ENCODE data around the gene AGBL4. TPM values are rescaled to one million over a fixed set of nuclear protein-coding genes. Genes with fewer than 3 reads are reported as not detected.

Gene AGBL4
- total and polyA plus RNA-seq, 2 donors = 0.18 to 0.24 TPM

DNA sequence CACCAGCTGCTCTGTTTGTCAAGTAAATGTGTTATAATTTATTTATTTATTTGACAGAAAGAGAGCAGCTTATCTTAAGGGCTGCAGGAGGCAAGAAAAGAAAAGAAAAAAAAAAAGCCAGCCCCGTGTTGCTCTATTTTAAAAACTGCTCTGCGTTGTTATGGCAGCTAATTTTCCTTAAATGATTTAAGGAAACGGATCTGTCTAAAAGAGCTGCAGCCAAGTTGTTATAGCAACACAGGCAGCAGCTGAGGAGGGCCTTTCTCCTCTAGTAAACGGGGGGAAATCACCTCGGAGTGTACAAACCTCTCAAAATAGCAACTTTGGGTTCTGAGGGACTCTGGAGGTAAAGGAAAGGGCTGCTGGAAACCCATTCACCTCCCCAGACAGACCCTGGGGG, 1396.3 kb downstream of the AGBL4 start:
- 24% methylated on average over 5 of the region's 5 CpGs for WGBS

DNA sequence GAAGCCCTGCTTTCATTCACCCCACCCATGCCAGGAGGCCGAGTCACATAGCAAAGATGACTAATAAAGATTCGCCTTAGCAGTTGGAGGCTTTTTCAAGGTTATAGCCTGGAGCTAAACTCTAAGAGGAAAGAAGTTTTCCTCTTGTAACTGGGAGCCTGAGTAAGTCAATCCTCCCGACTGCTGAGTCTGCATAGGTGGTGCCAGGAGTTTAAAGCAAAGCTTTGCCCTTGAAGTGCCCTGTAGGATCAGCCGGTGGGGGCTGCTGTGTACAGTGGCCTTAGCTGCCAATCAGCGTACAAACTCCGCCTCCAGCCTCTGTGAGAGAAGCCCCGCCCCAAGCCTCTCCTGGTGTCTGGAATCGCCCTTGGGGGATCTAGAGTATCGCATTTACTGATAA, 1404.2 kb downstream of the AGBL4 start:
- no peaks in the 10 kb centered on the region for H3K36me3 ChIP-seq (ENCODE audit: control insufficient read depth in 2 of 2, insufficient read depth in 2 of 2, low read length in 1 of 2)
- peaks cover 0 to 2% of the 10 kb centered on the region in 2 donors for H3K27me3 ChIP-seq (ENCODE audit: control insufficient read depth in 2 of 2, insufficient read depth in 1 of 2, low read length in 1 of 2)
- H3K9me3 ChIP-seq (ENCODE audit: control insufficient read depth in 2 of 2, insufficient read depth in 1 of 2, low read length in 1 of 2) = no peaks in the 10 kb centered on the region
- no peak for DNase-seq (ENCODE audit: low read depth in 6 of 9, low spot score in 9 of 9)
- H3K4me3 ChIP-seq (ENCODE audit: low read length in 2 of 2) = no peak overlapping the region
- H3K4me1 ChIP-seq (ENCODE audit: control insufficient read depth in 2 of 2, insufficient read depth in 2 of 2, low read length in 2 of 2) = no peaks in the 10 kb centered on the region
- WGBS = 88% methylated on average over 9 of the region's 9 CpGs
- no peak overlapping the region for H3K27ac ChIP-seq (ENCODE audit: low read depth in 1 of 2, low read length in 1 of 2)

More for the DNA sequence above, 1396.3 kb downstream of the AGBL4 start:
- DNase-seq (ENCODE audit: low read depth in 6 of 9, low spot score in 9 of 9) = no peak
- no peaks in the 10 kb centered on the region for H3K4me1 ChIP-seq (ENCODE audit: control insufficient read depth in 2 of 2, insufficient read depth in 2 of 2, low read length in 2 of 2)
- H3K9me3 ChIP-seq (ENCODE audit: control insufficient read depth in 2 of 2, insufficient read depth in 1 of 2, low read length in 1 of 2) = no peaks in the 10 kb centered on the region
- no peak overlapping the region for H3K27ac ChIP-seq (ENCODE audit: low read depth in 1 of 2, low read length in 1 of 2)
- H3K27me3 ChIP-seq (ENCODE audit: control insufficient read depth in 2 of 2, insufficient read depth in 1 of 2, low read length in 1 of 2) = no peaks in the 10 kb centered on the region
- no peak overlapping the region for H3K4me3 ChIP-seq (ENCODE audit: low read length in 2 of 2)
- no peaks in the 10 kb centered on the region for H3K36me3 ChIP-seq (ENCODE audit: control insufficient read depth in 2 of 2, insufficient read depth in 2 of 2, low read length in 1 of 2)

DNA sequence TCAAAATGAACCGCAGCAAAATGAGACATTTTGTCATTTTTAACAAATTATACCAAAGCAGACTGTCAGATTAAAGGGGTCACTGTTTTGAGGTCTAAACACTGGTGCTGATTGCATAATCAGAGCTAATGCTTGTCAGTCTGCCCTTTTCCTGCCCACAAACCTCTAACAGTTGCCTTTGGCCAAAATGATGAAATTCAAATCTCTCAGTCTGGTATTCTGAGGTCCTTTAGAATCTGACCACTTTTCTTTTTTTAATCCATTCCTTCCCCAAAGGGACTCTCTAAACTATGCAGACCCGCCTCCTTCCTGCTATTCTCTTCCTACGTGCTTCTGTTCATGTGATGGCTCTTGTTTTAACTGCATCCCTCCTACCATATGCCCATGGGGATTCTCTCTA, 1406.5 kb downstream of the AGBL4 start:
- H3K4me3 ChIP-seq (ENCODE audit: low read length in 2 of 2) = no peak overlapping the region
- no peak for DNase-seq (ENCODE audit: low read depth in 6 of 9, low spot score in 9 of 9)
- H3K36me3 ChIP-seq (ENCODE audit: control insufficient read depth in 2 of 2, insufficient read depth in 2 of 2, low read length in 1 of 2) = no peaks in the 10 kb centered on the region
- H3K27me3 ChIP-seq (ENCODE audit: control insufficient read depth in 2 of 2, insufficient read depth in 1 of 2, low read length in 1 of 2) = peaks cover 0 to 2% of the 10 kb centered on the region in 2 donors
- no peaks in the 10 kb centered on the region for H3K4me1 ChIP-seq (ENCODE audit: control insufficient read depth in 2 of 2, insufficient read depth in 2 of 2, low read length in 2 of 2)
- H3K27ac ChIP-seq (ENCODE audit: low read depth in 1 of 2, low read length in 1 of 2) = no peak overlapping the region
- H3K9me3 ChIP-seq (ENCODE audit: control insufficient read depth in 2 of 2, insufficient read depth in 1 of 2, low read length in 1 of 2) = no peaks in the 10 kb centered on the region
- WGBS = 61% methylated on average over 3 of the region's 3 CpGs

DNA sequence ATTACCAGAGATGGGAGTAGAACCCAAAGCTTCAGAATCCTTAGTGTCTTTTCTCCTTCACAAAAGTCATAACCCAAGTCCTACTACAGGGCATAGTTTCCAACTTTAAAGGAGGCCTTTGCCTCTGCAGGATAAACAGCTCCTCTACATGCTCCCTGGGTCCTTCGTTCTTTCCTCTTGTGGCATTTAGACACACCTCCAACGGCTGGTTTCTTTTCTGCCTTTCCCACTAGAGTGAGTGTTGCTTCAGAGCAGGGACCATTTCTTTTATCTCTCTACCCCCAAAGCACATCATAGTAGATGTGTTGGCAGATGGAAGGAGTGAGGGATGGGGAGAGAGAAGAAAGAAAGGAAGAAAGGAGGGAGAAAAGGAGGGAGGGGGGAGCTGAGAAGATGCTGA, 1407.0 kb downstream of the AGBL4 start:
- H3K36me3 ChIP-seq (ENCODE audit: control insufficient read depth in 2 of 2, insufficient read depth in 2 of 2, low read length in 1 of 2) = no peaks in the 10 kb centered on the region
- H3K4me1 ChIP-seq (ENCODE audit: control insufficient read depth in 2 of 2, insufficient read depth in 2 of 2, low read length in 2 of 2) = no peaks in the 10 kb centered on the region
- no peak for DNase-seq (ENCODE audit: low read depth in 6 of 9, low spot score in 9 of 9)
- H3K27me3 ChIP-seq (ENCODE audit: control insufficient read depth in 2 of 2, insufficient read depth in 1 of 2, low read length in 1 of 2) = peaks cover 0 to 2% of the 10 kb centered on the region in 2 donors
- 38% methylated on average over 2 of the region's 2 CpGs for WGBS
- no peak overlapping the region for H3K4me3 ChIP-seq (ENCODE audit: low read length in 2 of 2)
- H3K9me3 ChIP-seq (ENCODE audit: control insufficient read depth in 2 of 2, insufficient read depth in 1 of 2, low read length in 1 of 2) = no peaks in the 10 kb centered on the region
- no peak overlapping the region for H3K27ac ChIP-seq (ENCODE audit: low read depth in 1 of 2, low read length in 1 of 2)

DNA sequence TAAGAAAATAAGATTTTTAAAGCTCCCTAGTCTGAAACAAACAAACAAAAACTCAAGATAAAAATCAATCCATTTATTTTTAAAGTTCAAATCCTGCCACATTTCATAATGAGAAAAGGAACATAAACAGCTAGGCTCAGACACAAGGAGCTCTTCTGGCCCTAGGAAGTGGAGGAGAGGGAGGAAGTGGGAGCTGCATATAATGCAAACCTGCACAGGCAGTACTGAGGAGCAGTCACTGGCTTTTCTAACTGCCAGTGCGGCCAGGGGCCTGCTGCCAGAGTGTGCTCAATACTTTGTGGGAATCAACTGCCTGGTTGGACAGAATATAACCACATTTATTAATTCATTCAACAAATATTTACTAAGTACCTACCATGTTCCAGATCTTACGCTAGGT, 1411.9 kb downstream of the AGBL4 start:
- Histone ChIP-seq H3K27me3 (ENCODE audit: control insufficient read depth in 2 of 2, insufficient read depth in 1 of 2, low read length in 1 of 2) (no peaks in the 10 kb centered on the region), H3K36me3 (ENCODE audit: control insufficient read depth in 2 of 2, insufficient read depth in 2 of 2, low read length in 1 of 2) (no peaks in the 10 kb centered on the region), H3K4me3 (ENCODE audit: low read length in 2 of 2) (no peak overlapping the region), H3K4me1 (ENCODE audit: control insufficient read depth in 2 of 2, insufficient read depth in 2 of 2, low read length in 2 of 2) (no peaks in the 10 kb centered on the region), H3K9me3 (ENCODE audit: control insufficient read depth in 2 of 2, insufficient read depth in 1 of 2, low read length in 1 of 2) (no peaks in the 10 kb centered on the region), H3K27ac (ENCODE audit: low read depth in 1 of 2, low read length in 1 of 2) (no peak overlapping the region)
- WGBS = 90% methylated on average over 2 of the region's 2 CpGs
- no peak for DNase-seq (ENCODE audit: low read depth in 6 of 9, low spot score in 9 of 9)

DNA sequence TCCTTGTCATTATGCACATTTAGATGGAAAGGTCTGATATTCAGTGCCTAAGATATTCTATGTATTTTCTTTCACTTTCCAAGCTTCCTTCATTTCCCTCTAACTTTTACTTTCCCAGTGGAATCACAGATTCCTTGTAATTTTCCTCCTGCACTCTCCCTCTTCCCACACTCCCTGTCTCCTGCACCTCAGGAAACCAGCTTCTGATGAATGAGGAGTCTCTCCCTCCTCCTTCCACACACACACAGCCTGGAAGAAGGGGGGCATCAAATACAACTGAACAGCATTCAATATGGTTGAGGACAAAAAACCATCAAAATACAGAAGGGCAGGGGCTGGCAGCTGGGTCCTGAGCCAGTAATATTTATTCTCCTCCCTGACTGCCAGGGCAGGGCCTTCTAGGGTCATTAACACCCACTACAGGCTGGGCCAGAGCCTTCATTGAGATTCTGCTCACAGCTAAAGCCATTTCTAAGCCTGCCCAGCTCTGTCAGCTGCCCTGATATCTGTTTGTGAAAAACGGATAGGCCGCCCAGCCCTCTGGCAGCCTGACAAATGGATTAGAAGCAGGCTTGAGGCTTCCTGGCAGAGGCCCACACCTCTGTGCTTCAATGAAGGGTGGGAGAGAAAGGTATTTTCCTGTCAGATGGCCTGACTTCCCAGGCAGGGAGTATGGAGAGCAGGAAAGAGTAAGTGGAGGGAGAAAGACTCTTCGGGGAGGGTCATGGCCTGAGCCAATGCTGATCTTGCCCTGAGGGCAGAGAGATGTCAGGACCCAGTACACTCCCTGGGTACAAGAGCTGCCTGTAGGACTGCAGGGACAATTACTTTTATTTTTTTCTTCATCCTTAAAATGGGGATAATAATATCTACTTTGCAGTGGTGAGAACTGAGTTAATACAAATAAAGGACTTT, 1412.9 kb downstream of the AGBL4 start:
- Histone ChIP-seq H3K4me3 (ENCODE audit: low read length in 2 of 2) (no peak overlapping the region), H3K36me3 (ENCODE audit: control insufficient read depth in 2 of 2, insufficient read depth in 2 of 2, low read length in 1 of 2) (no peaks in the 10 kb centered on the region), H3K9me3 (ENCODE audit: control insufficient read depth in 2 of 2, insufficient read depth in 1 of 2, low read length in 1 of 2) (no peaks in the 10 kb centered on the region), H3K27me3 (ENCODE audit: control insufficient read depth in 2 of 2, insufficient read depth in 1 of 2, low read length in 1 of 2) (no peaks in the 10 kb centered on the region), H3K4me1 (ENCODE audit: control insufficient read depth in 2 of 2, insufficient read depth in 2 of 2, low read length in 2 of 2) (no peaks in the 10 kb centered on the region), H3K27ac (ENCODE audit: low read depth in 1 of 2, low read length in 1 of 2) (no peak overlapping the region)
- peak in 2 of 9 donors; percentile 1 to 2 for DNase-seq (ENCODE audit: low read depth in 6 of 9, low spot score in 9 of 9)
- WGBS = 89% methylated on average over 3 of the region's 3 CpGs

DNA sequence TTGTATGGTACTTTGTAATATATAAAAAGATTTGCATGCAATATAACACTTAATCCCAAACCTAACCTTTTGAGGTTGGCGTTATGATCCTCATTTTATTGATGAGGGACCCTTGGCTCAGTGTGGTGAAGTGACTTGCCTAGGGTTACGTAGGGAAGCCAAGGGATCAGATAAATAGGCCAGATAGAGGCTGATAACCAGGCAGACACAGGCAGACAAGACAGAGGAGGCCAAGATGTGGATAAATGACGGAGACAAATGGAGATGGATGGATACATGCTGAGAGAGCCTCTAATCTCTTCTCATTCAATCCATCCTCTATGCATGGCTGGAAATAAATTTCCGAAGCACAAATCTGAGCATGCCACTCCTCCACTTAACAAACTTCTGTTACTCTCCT, 1414.9 kb downstream of the AGBL4 start:
- H3K36me3 ChIP-seq (ENCODE audit: control insufficient read depth in 2 of 2, insufficient read depth in 2 of 2, low read length in 1 of 2) = no peaks in the 10 kb centered on the region
- WGBS = 92% methylated on average over 4 of the region's 4 CpGs
- H3K9me3 ChIP-seq (ENCODE audit: control insufficient read depth in 2 of 2, insufficient read depth in 1 of 2, low read length in 1 of 2) = no peaks in the 10 kb centered on the region
- no peak overlapping the region for H3K4me3 ChIP-seq (ENCODE audit: low read length in 2 of 2)
- no peak for DNase-seq (ENCODE audit: low read depth in 6 of 9, low spot score in 9 of 9)
- no peaks in the 10 kb centered on the region for H3K27me3 ChIP-seq (ENCODE audit: control insufficient read depth in 2 of 2, insufficient read depth in 1 of 2, low read length in 1 of 2)
- H3K4me1 ChIP-seq (ENCODE audit: control insufficient read depth in 2 of 2, insufficient read depth in 2 of 2, low read length in 2 of 2) = no peaks in the 10 kb centered on the region
- H3K27ac ChIP-seq (ENCODE audit: low read depth in 1 of 2, low read length in 1 of 2) = no peak overlapping the region

DNA sequence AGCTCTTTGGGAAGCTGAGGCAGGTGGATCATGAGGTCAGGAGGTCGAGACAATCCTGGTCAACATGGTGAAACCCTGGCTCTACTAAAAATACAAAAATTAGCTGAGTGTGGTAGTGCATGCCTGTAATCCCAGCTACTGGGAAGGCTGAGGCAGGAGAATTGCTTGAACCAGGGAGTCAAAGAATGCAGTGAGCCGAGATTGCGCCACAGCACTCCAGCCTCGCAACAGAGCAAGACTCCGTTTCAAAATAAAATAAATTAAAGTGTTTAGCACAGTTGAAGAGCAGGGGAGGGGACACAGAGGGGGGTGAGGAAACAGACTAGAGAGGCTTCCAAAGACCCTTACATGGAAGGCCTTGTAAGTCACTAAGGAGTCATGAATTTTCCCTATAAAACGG, 1420.5 kb downstream of the AGBL4 start:
- no peak for DNase-seq (ENCODE audit: low read depth in 6 of 9, low spot score in 9 of 9)
- Histone ChIP-seq H3K4me3 (ENCODE audit: low read length in 2 of 2) (no peak overlapping the region), H3K27ac (ENCODE audit: low read depth in 1 of 2, low read length in 1 of 2) (no peak overlapping the region), H3K27me3 (ENCODE audit: control insufficient read depth in 2 of 2, insufficient read depth in 1 of 2, low read length in 1 of 2) (no peaks in the 10 kb centered on the region), H3K4me1 (ENCODE audit: control insufficient read depth in 2 of 2, insufficient read depth in 2 of 2, low read length in 2 of 2) (no peaks in the 10 kb centered on the region), H3K9me3 (ENCODE audit: control insufficient read depth in 2 of 2, insufficient read depth in 1 of 2, low read length in 1 of 2) (no peaks in the 10 kb centered on the region), H3K36me3 (ENCODE audit: control insufficient read depth in 2 of 2, insufficient read depth in 2 of 2, low read length in 1 of 2) (no peaks in the 10 kb centered on the region)
- WGBS = 92% methylated on average over 6 of the region's 6 CpGs

DNA sequence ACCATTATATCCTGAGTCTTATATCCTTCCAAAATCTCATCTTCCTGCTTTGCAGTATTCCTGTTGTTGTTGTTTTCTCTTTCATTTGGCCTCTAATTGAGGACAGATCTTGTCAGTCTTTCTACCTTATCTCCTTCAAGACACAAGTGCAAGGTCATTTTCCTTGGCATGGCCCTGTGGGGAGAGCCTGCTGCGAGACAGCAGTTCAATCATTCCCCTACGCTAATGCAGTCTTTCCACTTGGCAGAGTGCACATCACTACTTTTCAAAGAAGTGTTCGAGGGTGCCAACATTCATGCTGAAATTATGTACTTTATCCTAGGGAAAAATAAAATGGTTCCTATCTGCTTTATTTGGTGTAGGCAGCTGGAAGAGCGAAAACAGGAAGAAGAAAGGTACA, 1421.4 kb downstream of the AGBL4 start:
- no peak for DNase-seq (ENCODE audit: low read depth in 6 of 9, low spot score in 9 of 9)
- Histone ChIP-seq H3K4me1 (ENCODE audit: control insufficient read depth in 2 of 2, insufficient read depth in 2 of 2, low read length in 2 of 2) (no peaks in the 10 kb centered on the region), H3K4me3 (ENCODE audit: low read length in 2 of 2) (no peak overlapping the region), H3K9me3 (ENCODE audit: control insufficient read depth in 2 of 2, insufficient read depth in 1 of 2, low read length in 1 of 2) (no peaks in the 10 kb centered on the region), H3K27me3 (ENCODE audit: control insufficient read depth in 2 of 2, insufficient read depth in 1 of 2, low read length in 1 of 2) (no peaks in the 10 kb centered on the region), H3K27ac (ENCODE audit: low read depth in 1 of 2, low read length in 1 of 2) (no peak overlapping the region), H3K36me3 (ENCODE audit: control insufficient read depth in 2 of 2, insufficient read depth in 2 of 2, low read length in 1 of 2) (no peaks in the 10 kb centered on the region)
- WGBS = 92% methylated on average over 4 of the region's 4 CpGs
